HG03066 (cell line): Measurements from ENCODE around the gene CD63.

Source experiments
- ATAC-seq: cut with Tn5 transposase; IDR thresholded peaks from one replicate; pipeline ENCODE4 v1.9.1; 2021; ENCODE audit warnings: low read depth; ENCODE audit not compliant: unreplicated experiment

CD63 gene

DNA sequence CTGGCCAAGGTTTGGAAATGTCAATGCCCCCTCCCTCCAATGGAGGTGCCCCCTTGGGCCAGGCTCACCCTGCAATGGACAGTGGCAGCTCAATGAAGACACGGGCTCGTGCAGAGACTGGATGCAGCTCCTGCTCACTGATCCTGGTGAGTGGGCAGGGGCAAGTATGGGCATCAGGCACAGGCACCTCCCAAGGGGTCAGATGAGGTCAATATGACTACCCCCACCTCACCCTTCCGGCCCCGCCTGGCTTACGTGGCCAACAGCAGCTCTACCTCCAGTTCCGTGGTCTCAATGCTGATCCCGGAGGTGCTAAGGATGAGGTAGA, 34.7 kb downstream of the CD63 start:
- no peak for ATAC-seq

DNA sequence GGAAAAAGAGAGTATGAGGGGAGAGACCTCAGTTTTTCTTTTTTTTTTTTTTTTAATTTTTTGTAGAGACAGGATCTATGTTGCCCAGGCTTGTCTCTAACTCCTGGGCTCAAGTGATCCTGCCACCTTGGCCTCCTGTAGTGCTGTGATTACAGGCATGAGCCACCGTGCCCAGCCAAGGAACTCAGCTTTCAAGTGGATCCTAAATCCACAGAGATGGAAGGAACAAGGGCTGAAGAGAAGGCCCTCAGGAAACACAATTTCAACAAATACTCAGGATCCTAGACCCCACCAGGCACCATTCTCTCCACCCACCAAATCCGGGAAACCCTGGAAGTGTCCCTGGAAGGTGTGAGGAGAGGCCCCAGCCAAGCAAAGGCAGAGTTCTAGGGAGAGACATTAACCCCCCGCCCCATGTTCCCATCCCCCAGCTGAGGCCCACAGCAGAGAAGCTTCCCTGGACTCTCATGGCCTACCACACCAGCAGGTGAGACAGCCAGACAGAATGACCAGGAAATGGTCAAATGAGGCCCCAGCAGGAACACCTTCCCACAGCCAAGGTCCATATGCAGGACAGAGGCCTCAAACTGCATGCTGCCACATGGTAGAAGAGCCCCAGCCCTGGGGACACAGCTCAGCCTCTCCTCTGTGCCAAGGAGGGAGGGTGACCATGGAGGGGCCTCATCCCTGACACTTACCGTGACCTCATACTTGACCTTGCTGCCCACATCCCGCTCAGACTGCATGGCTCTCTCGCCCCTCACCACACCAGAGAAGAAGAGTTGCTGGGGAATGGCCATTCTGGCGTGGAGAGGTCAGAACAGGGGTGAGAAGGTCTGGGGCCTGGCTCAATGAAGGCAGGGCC, 35.3 kb downstream of the CD63 start:
- ATAC-seq: no peak

DNA sequence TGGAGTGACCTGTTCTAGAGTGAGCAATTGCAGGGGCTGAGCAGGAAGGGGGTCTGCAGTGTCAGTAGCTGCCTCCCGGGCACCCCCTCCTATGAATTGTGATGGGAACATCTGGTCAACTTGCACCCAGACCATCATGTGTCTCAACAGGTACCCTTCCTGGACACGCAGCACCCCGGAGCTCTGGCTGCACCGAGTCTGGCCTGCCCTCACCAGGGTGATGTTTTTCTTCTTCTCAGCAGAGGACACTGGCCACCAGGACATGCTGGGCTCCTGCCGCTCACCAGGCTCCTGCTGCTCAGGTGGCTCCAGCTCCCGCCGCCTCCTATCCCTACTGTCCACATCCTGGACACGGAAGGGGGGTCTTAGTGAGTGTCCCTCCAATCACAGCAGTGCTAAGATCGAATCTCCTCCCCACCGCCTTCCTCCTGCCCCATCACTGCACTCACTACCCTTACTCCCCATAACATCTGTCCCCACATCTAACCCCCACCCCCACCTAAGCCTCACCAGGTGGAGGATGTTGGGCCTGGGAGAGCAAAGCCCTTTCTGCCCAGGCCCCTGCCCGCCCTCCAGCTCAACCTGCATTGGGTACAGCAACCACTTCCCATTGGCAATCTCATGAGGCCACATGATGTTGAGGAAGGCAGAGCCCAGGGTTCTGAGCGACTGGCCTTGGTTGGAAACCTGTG, 36.0 kb downstream of the CD63 start:
- ATAC-seq: no peak

DNA sequence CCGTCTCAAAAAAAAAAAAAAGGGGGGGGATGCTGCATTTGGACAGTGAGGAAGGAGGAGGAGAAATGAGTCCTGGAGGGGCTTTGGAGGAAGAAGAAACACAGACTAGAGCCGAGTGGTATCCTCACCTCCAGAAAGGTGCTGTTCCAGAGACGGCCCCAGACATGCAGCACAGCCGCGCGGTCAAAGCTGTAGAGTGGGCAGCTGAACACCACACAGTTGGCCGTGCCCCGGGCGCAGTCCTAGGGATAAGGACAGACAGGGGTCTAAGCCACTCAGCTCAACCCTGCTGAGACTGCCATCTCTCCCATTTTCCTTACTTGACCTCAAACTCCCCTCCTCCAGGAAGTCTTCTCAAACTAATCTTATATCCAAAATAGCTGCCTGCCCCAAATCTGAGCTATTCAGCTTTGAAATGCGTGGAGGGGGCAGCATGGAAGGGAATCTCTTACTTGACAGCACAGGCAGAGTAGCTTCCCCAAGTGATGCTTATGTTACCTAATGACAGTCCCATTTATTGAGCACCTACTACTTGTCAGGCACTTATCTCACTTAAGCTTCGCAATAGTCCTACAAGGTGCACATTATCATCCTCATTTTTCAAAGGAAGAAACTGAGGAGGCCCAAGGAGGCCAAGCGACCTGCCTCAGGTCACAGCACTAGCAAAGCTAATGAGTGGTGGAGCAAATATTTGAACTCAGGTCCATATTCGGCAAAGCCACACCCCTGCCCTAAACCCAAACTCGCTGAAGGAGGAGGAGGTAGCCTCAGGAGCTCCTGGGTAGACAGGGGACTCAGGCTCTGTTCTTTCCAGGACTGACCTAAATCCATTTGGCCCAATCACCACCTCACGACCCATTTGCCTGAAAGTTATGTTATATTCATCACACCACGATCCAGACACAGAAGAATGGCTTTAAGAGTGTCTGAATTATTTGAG, 39.8 kb downstream of the CD63 start:
- ATAC-seq: no peak

DNA sequence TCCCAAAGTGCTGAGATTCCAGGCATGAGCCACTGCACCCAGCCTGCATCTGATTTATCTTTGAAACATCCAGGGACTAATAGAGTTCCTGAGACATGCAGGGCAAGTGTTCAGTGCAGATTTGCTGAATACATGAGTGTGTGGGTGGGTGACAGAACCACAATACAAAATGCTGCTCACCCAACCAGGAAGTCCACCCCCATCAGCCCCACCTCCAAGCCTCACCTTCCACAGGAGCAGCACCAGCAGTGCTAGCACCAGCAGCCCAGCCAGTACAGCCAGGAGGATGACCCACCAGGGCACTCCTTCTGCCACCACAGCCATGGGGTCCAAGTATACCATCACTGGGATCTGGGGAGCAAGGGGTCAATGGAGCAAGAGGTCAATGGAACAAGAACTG, 41.1 kb downstream of the CD63 start:
- ATAC-seq: peak; percentile 68

DNA sequence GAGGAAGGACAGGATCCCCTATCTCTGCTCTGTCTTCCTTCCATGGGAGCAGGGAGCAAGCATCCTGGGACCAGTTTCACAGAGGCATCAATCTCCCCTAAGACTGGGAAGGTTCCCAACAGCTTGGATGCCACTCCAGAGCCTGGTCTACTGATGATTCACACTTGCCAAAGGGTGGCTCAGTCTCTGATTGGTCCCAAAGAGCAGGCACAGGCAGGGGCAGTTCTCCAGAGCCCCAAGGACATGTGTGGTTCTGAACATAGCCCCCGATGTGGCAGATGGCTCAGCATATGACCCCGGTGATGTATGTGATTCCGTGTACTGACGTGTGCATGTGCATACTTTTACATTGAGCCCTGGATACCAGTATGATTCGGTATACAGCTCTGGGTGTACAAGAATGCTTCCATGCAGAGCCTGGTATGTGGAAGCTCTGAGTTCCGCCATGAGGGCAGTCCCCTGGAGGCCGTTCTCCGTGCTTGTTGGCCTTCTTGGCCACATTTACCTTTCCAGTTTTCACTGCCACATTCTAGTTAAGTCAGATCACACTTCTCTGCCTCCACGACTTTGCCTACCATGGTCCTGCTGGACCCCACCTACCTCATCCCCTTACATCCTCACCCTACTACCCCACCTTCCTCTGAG, 42.3 kb downstream of the CD63 start:
- ATAC-seq: no peak

DNA sequence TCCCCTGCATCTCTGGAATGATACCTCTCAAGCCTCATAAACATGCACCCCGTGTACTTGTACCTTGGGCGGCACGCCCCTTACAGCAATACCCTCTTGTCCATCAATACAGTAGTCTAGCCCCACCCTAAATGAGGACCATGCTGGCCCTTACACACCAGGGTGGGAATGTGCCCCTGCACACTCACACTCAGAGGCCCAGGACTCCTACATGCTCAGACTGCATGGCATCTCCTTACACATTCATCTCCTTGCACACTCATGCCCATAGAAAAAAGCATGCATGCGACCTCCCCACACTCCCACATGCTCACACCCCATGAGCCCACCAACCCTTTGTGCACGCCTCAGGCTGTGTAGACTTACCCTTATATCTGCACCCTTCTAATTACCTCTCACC, 43.1 kb downstream of the CD63 start:
- ATAC-seq: no peak

DNA sequence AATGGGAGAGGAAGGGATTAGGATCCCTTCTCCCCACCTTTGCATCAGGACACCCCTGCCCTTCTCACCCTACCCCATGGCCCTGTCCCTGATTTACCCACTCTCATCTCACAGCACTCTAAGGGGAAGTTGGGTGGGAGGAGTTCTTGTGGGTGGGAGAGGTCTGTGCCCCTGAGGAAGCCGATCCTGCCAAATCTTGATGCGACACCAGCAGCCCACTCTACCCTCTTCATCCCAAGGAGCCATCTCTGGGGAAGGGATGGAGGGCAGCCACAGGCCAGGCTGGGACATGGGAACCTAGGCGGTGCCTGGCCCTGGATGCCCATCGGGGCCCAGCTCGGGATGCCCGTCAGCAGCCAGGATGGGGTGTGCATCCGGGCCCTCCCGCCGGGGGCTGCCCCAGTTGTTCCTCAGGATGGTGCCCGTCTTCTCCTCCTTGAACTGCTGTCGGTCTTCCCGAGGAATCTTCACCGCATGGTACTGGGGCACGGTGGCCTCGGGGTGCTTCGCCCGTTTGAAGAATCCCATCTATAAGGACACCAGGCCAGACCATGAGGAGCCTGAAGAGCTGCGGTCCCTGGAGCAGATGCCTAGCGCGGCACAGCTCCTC, 43.9 kb downstream of the CD63 start:
- no peak for ATAC-seq

DNA sequence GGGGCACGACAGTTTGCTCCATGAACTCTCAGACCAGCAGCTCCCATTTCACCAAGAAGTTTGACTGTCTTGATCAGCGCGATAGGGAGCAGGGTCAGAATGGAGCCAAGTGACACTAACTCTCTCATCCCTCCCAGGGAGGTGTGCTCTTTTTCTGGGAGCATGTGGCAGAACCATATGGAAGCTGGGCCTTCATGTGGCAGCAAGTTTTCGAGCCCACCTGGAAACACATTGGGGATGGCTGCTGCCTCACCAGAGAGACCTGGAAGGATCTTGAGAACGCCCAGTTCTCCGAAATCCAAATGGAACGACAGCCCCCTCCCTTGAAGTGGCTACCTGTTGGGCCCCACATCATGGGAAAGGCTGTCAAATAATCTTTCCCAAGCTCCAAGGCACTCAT, 45.1 kb downstream of the CD63 start:
- ATAC-seq: no peak

DNA sequence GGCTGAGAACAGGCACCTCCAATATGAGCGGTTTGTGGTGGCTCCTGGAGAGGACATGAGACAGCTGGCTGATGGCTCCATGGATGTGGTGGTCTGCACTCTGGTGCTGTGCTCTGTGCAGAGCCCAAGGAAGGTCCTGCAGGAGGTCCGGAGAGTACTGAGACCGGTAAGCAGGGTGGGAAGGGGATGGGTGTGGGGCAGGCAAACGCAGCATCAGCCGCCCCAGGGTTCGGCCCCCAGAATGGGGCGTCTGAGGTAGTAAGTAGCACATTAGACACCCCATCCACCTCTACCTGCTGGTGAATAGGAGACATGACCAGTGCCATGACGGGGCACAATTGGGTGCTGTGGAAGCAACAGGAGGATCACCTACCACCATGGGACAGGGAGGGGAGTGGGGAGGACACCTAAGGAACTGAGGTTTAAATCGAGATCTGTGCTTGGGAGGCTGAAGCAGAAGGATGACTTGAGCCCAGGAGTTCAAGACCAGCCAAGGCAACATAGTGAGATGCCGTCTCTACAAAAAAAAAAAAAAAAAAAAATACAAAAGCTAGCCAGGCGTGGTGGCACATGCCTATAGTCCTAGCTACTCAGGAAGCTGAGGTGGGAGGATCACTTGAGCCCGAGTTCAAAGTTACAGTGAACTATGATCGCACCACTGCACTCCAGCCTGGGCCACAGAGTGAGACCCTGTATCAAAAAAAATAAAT, 46.6 kb downstream of the CD63 start:
- no peak for ATAC-seq

DNA sequence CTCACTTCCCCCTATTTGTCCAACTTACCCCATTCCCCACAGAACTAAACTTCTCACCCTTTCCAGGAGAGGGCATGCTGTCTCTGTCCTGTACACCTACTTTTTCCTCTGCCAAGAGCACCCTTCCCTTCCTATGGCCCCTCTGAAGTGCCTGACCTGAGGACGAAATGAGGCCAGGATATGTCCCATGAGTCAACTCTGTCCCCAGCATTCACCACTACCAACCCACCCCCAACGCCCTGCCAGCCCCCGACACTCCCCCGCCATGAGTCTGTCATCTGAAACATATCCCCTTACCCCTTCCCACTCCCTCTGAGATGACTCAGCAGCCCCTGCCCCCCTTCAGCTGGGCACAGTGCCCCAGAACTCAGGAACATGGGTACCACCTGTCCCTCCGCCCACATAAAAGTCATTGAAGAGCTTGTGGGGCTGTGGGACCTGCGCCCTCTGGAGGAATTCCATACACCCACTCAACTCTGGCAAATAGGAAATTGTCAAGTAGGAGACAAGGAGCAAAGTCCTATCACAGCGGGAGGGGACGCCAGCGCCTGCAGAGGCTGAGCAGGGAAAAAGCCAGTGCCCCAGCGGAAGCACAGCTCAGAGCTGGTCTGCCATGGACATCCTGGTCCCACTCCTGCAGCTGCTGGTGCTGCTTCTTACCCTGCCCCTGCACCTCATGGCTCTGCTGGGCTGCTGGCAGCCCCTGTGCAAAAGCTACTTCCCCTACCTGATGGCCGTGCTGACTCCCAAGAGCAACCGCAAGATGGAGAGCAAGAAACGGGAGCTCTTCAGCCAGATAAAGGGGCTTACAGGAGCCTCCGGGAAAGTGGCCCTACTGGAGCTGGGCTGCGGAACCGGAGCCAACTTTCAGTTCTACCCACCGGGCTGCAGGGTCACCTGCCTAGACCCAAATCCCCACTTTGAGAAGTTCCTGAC, 47.4 kb downstream of the CD63 start:
- ATAC-seq: no peak

DNA sequence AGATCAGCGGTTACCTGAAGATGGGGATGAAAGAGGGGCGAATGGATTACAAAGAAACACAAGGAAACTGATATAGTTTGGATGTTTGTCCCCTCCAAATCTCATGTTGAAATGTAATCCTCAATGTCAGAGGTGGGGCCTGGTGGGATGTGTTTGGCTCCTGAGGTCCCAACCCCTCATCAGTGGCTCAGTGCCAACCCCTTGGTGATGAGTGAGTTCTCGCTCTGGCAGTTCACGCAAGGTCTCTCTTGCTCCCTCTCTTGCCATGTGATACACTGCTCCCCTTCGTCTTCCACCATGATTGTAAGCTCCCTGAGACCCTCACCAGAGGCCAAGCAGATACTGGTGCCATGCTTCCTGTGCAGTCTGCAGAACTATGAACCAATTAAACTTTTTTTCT, 49.1 kb downstream of the CD63 start:
- ATAC-seq: no peak

DNA sequence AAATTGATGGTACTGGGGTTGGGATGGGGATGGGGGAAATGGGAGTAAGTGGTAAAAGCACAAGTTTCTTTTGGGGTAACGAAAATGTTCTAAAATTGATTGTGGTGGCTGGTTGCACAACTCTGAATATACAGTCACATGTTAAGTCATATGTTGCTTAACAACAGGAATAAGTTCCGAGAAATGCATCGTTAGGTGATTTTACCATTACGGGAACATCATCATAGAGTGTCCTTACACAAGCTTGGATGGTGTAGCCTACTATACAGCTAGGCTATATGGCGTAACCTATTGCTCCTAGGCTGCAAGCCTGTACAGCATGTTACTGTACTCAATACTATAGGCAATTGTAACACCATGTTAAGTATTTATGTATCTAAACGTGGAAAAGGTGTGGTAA, 52.1 kb downstream of the CD63 start:
- ATAC-seq: no peak

DNA sequence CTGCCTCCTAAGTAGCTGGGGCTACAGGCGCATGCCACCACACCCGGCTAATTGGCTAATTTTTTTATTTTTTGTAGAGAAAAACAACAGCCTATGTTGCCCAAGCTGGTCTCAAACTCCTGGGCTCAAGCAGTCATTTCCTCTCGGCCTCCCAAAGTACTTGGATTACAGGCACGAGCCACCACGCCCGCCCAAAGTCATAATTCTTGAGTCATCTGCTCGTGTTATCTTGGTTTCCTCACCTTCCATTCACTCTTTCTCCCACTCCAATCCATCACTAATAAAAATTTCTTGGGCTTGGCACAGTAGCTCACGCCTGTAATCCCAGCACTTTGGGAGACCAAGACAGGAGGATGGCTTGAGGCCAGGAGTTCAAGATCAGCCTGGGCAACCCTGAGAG, 53.1 kb downstream of the CD63 start:
- ATAC-seq: no peak
